ENCODE results near the gene ADAR. TPM values are rescaled to one million over a fixed set of nuclear protein-coding genes. Genes with fewer than 3 reads are reported as not detected.

The ADAR gene
- total RNA-seq, 1 experiment from 2014 or later, result 171 TPM

DNA sequence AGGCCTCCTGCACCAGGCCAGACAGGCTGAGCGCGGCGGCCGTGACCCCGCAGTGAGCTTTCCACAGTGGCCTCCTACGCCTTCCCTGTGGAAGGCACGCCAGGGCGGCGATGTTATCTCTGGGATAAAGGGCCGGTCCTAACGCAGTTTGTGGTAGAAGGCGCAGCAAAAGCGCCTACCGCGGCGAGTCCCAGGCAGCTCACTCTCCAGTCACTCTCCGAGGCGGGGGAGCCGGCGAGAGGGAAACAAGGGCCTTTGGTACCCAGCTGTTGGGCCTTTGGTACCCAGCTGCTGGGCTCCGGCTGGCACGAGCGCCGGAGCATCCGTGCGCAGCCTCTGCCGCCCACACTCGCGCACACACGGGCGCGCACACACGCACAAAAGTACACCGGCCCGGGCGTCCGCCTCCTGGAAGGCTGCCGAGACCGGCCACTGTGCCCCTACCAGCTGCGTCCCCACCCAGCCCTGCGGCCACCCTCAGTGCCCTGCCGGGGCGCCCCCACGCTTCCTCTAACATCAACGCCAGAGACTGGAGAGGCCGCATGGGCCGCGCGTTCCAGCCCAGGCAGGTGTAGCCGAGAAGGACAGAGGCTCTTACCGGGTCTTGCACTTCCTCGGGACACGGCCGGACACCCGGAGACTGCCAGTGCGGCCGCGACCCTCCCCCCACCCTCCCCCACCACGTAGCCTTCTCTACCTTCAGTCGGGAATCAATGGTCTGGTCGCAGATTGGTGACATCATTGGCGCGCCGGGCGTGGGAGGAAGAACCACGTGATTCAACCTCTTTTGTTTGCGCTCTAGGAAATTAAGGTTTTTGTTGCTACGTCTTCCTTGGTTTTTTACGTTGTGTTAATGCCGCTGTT lies 19.5 kb upstream of the ADAR start:
- TF ChIP-seq EZH2 (IDR thresholded peaks at IDR 0.05; ENCODE audit: borderline replicate concordance, low read depth, low read length, poor library complexity, severe bottlenecking), result no peak
- no peak for TF ChIP-seq CTCF (conservative IDR thresholded peaks at IDR 0.05; ENCODE audit: low read depth, low read length)
- ChIA-PET POLR2A (ENCODE audit: low non-redundant PET) (interaction anchor here (0.5 to 0.6 kb wide), 2 partner anchors 19 to 117 kb away, joined by 3 to 8 read pairs; partner anchors contain the start of gene ADAR), CTCF (no interaction called here)
- Histone ChIP-seq H3K27ac (ENCODE audit: low read depth, low read length, poor library complexity, severe bottlenecking) (peak overlapping the region; percentile 89), H3K4me1 (ENCODE audit: insufficient read depth, low read length, poor library complexity, severe bottlenecking) (peaks cover 5% of the 10 kb centered on the region), H3K27me3 (replicated peaks; ENCODE audit: insufficient read depth, low read depth, low read length, poor library complexity) (peaks cover 14% of the 10 kb centered on the region), H3K36me3 (ENCODE audit: insufficient read depth, low read length, poor library complexity, severe bottlenecking) (peaks cover 8% of the 10 kb centered on the region), H3K4me3 (ENCODE audit: low read depth, low read length, poor library complexity, severe bottlenecking) (peak overlapping the region; percentile 99), H3K9me3 (ENCODE audit: low read depth, low read length, poor library complexity, severe bottlenecking) (peaks cover 6% of the 10 kb centered on the region)
- DNase-seq (ENCODE audit: low spot score), result peak; percentile 95
- intact Hi-C loops (cut with micrococcal nuclease; ENCODE audit: unreplicated experiment), result no loop called here
- BruUV-seq (replicated peaks), result no TSS peak

DNA sequence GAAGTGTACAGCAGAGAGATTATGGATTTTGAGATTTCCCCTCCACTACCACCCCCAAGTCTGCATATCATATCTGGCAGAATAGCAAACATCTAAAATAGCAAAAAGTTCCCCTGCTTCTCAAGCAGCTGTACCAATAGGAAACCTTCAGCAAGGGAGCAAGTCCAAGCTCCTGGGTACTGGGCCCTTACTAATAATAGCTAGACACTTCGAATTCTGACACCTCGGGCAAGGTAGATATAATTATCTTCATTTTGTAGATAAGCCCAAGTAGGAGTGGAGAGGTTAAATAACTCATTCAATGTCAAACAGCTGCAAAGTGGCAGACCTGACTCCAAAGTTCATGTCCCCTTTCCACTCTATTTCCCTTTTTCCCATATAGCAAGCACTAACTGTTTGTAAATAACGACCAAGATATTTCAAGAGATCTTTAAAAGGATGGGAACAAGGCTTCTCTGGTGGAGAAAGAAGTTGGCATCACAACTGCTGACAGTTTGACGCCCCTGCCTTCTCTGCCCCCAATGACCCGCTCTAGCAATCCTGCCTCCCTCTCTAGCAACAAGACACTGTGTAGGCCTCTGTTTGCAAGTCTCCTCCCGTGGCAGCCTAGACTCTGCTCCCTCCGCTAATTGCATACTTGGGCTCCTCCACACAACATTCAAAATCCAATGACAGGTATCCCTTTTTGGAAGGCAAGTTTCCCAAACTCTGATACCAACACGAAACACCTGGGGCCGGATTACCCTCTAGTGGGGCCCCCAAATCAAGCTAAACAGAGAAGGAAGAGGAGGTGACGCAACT lies 18.7 kb upstream of the ADAR start:
- CTCF ChIA-PET, result no interaction called here

More for the DNA sequence above, 18.7 kb upstream of the ADAR start:
- no peak for DNase-seq (ENCODE audit: low spot score)
- Histone ChIP-seq H3K4me1 (ENCODE audit: insufficient read depth, low read length, poor library complexity, severe bottlenecking) (peaks cover 5% of the 10 kb centered on the region), H3K27me3 (replicated peaks; ENCODE audit: insufficient read depth, low read depth, low read length, poor library complexity) (peaks cover 7% of the 10 kb centered on the region), H3K27ac (ENCODE audit: low read depth, low read length, poor library complexity, severe bottlenecking) (peak overlapping the region; percentile 89), H3K36me3 (ENCODE audit: insufficient read depth, low read length, poor library complexity, severe bottlenecking) (peaks cover 8% of the 10 kb centered on the region), H3K4me3 (ENCODE audit: low read depth, low read length, poor library complexity, severe bottlenecking) (peak overlapping the region; percentile 99), H3K9me3 (ENCODE audit: low read depth, low read length, poor library complexity, severe bottlenecking) (peaks cover 6% of the 10 kb centered on the region)
- intact Hi-C loops (cut with micrococcal nuclease; ENCODE audit: unreplicated experiment), result no loop called here
- no peak for TF ChIP-seq EZH2 (IDR thresholded peaks at IDR 0.05; ENCODE audit: borderline replicate concordance, low read depth, low read length, poor library complexity, severe bottlenecking)
- TF ChIP-seq CTCF (conservative IDR thresholded peaks at IDR 0.05; ENCODE audit: low read depth, low read length), result no peak
- BruUV-seq (replicated peaks), result TSS peak; percentile 40
- POLR2A ChIA-PET (ENCODE audit: low non-redundant PET), result interaction anchor here (0.5 kb wide), 1 partner anchor 118 kb away, joined by 8 read pairs; no protein-coding TSS in a partner anchor
